Stimulated activated naive CD4-positive, alpha-beta T cell treated with Interleukin-2 at 50 U/mL for 16 hours (primary cell): Measurements from ENCODE around the gene SLC35E4.
"Not testable (repeated sequence)": the region's sequence is repeated elsewhere in the genome, so short reads cannot be mapped to it uniquely, and the experiment has no call there.

Experiments used
- DNase-seq: peaks from one replicate; lab custom pipeline; 2025; lab: John Stamatoyannopoulos, UW

SLC35E4 gene

GRCh38 chr22:30650508-30651116 lies 15.0 kb downstream of the SLC35E4 start:
- DNase-seq: no peak

GRCh38 chr22:30652852-30653251 lies 17.3 kb downstream of the SLC35E4 start:
- DNase-seq: no peak

GRCh38 chr22:30654361-30654760 lies 18.8 kb downstream of the SLC35E4 start:
- no peak for DNase-seq

- DNase-seq: no peak
Measured at GRCh38 chr22:30655532-30655931, 20.0 kb downstream of the SLC35E4 start.

GRCh38 chr22:30662040-30662439 lies 26.5 kb downstream of the SLC35E4 start:
- no peak for DNase-seq

- no peak for DNase-seq
Measured at GRCh38 chr22:30664798-30665197, 29.2 kb downstream of the SLC35E4 start.

- DNase-seq: no peak
Measured at GRCh38 chr22:30665266-30665665, 29.7 kb downstream of the SLC35E4 start.

- no peak for DNase-seq
Measured at GRCh38 chr22:30665786-30666185, 30.2 kb downstream of the SLC35E4 start.

GRCh38 chr22:30667107-30667493 lies 31.5 kb downstream of the SLC35E4 start:
- no peak for DNase-seq

- DNase-seq: peak; percentile 88
Measured at GRCh38 chr22:30667494-30668385, 32.2 kb downstream of the SLC35E4 start, which contains the start of gene DUSP18. Gene DUSP18 (minus strand): TSS chr22:30667875. CDS start chr22:30664003, 3,872 bp downstream.

- no peak for DNase-seq
Measured at GRCh38 chr22:30668386-30668710, 32.8 kb downstream of the SLC35E4 start.

GRCh38 chr22:30671071-30671470 lies 35.5 kb downstream of the SLC35E4 start:
- DNase-seq: no peak

- no peak for DNase-seq
Measured at GRCh38 chr22:30673136-30673535, 37.6 kb downstream of the SLC35E4 start.

- no peak for DNase-seq
Measured at GRCh38 chr22:30674482-30674881, 38.9 kb downstream of the SLC35E4 start.

GRCh38 chr22:30675436-30675835 lies 39.9 kb downstream of the SLC35E4 start:
- no peak for DNase-seq

GRCh38 chr22:30676565-30676964 lies 41.0 kb downstream of the SLC35E4 start:
- not testable (repeated sequence) for DNase-seq

GRCh38 chr22:30679895-30680690 lies 44.5 kb downstream of the SLC35E4 start:
- DNase-seq: not testable (repeated sequence)

GRCh38 chr22:30680991-30681770 lies 45.6 kb downstream of the SLC35E4 start:
- no peak for DNase-seq

GRCh38 chr22:30681831-30682230 lies 46.2 kb downstream of the SLC35E4 start:
- DNase-seq: no peak

GRCh38 chr22:30685178-30685577 lies 49.6 kb downstream of the SLC35E4 start:
- DNase-seq: no peak

- no peak for DNase-seq
Measured at GRCh38 chr22:30687358-30687757, 51.8 kb downstream of the SLC35E4 start.

- no peak for DNase-seq
Measured at GRCh38 chr22:30689622-30690021, 54.0 kb downstream of the SLC35E4 start.
